GM19452 (cell line): ENCODE results near the gene IPO13.

ENCODE experiments used
- ATAC-seq: cut with Tn5 transposase; IDR thresholded peaks from one replicate; pipeline ENCODE4 v1.9.1; 2021; ENCODE audit not compliant: unreplicated experiment

The IPO13 gene

DNA sequence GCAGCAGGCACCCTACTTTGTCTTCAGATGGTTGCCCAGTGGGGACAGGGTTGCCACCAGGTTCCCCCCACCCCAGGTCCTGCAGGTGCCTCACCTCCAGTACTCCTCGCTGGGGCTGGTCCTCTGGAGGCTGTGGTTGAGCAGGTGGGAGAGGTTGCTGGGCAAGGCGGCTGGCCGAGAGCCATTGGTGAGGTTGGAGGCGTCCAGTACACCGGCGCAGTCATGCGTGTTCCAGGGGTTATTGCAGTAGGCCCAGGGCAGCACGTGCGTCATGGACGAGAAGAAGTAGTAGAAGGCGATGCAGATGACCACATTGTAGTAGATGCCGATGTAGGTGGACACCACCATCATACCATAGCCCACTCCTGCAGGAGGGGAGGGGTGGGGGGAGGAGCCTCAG lies 61.5 kb downstream of the IPO13 start:
- ATAC-seq = no peak

DNA sequence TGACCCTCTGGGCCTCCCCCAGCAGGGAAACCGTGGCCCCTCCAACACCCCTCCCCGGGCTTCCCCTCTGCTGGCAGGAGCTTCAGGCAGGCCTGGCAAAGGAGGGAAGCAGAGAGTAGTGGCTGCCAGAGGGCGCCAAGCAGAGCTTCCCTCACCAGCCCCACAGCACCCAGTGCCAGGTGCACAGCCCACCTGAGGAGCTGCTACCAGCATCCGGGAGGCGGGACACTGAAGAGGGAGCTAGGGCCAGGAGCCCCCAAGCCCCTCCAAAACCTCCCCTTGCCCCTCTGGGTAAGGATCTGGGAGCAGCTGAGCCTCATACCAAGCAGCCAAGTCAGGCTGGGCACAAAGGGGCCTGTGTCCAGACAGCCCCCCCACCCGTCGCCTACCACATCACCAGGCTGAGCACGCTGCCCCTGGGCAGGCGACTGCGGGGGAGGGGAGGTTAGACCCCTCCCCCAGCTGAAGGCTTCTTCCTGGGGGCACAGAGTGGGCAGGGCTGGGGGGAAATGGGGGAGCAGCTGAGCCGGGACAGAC lies 64.3 kb downstream of the IPO13 start:
- ATAC-seq = no peak

- ATAC-seq = no peak
These were observed 65.7 kb downstream of the IPO13 start for GRCh38 chr1:44012404-44012803.

GRCh38 chr1:44012941-44013609 lies 66.3 kb downstream of the IPO13 start:
- ATAC-seq = no peak

- ATAC-seq = no peak
These were observed 67.2 kb downstream of the IPO13 start for GRCh38 chr1:44013949-44014348.

DNA sequence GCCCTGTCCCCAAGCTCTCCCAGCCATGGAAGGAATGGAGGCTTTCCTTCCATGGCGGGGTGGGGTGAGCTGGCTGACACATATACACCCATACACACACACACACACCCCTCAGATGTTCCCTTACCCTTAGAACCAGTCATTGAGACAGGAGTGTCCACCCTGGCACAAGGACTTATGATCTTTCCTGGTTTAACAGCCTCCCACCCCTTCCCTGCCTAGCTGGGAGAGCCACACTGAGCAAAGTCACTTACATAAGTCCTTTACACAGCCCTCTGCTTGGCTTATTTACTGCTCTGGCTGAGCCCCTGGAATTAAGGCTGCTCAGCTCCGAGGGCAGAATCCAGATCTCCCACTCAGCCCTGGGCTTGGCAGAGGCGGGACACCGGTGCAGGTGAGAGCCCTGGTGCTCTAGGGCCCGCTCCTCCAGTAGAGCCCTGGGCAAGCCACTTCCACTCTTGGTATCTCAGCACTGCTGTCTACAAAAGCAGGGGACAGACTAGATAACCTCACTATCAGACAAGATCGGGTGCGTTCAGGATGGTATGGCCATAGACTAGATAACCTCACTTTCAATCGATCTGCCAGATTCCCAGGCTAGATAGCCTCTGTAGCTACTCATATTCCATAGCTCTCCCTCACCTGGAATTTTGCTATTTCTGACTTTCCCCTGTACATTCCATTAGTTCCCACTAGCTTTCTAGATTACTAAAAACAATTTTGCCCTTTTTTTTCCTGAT lies 67.8 kb downstream of the IPO13 start:
- ATAC-seq = no peak

DNA sequence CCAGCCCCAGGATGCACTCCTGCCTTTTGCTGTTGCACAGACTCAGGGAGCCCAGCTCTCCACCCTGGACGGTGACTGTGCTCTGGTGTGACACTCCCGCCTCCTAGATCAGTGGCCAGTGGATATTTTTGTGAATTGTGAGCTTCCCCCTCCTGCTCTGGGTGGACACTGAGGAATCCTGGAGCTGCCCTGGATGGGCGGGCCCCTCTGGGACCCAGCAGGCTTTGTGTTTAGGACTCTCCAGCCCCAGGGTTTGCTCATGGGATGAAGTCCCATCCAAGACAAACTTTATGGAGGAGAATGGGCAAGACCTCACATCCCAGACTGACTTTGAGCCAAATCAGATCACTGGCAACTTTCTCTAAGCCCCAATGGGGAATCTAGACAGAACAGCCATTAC lies 68.5 kb downstream of the IPO13 start:
- ATAC-seq = no peak

GRCh38 chr1:44016041-44016889 lies 69.5 kb downstream of the IPO13 start:
- ATAC-seq = no peak

DNA sequence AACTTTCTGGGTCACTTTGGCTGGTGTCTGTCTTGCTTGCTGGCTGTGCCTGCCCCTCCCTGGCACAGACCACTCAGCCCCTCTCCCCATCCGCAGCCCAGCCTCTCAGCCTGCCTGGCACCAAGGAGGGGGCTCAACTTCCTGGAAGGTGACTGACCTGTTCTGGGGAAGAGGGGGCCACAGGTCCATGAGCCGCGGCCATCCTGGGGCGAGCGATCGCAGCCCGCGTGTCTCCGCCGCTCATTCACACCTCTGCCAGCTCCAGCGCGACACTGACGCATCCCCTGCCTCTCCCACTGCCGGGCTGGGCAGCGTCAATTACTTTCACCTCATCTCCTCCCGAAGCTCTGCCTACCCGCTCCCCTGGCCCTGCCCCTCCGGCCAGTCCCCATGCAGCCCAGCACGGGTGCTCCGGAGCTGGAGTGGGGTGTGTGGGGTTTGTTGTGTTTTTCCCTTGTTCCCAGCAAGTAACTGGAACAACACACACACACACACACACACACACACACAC lies 70.2 kb downstream of the IPO13 start:
- no peak for ATAC-seq
